HG02870 (cell line): ENCODE results near the gene SPTBN1.
A peak's percentile ranks its signal among the peaks of the same experiment; 100 is the strongest.
"Not testable (repeated sequence)": the region's sequence is repeated elsewhere in the genome, so short reads cannot be mapped to it uniquely, and the experiment has no call there.

ENCODE experiments used
- ATAC-seq: cut with Tn5 transposase; IDR thresholded peaks from one replicate; pipeline ENCODE4 v1.9.1; 2021; ENCODE audit warnings: mild to moderate bottlenecking, moderate library complexity; ENCODE audit not compliant: unreplicated experiment

Gene SPTBN1

GRCh38 chr2:54468673-54469072, 12.5 kb downstream of the SPTBN1 start:
- no peak for ATAC-seq

GRCh38 chr2:54469484-54470053, 13.4 kb downstream of the SPTBN1 start:
- no peak for ATAC-seq

GRCh38 chr2:54470266-54470938, 14.3 kb downstream of the SPTBN1 start:
- no peak for ATAC-seq

GRCh38 chr2:54471221-54471711, 15.1 kb downstream of the SPTBN1 start:
- peak; percentile 88 for ATAC-seq

GRCh38 chr2:54473851-54474250, 17.7 kb downstream of the SPTBN1 start:
- ATAC-seq, result no peak

GRCh38 chr2:54475285-54475684, 19.2 kb downstream of the SPTBN1 start:
- ATAC-seq, result no peak

- no peak for ATAC-seq
Measured at GRCh38 chr2:54475919-54476318, 19.8 kb downstream of the SPTBN1 start.

GRCh38 chr2:54476852-54477251, 20.7 kb downstream of the SPTBN1 start:
- no peak for ATAC-seq

- no peak for ATAC-seq
Measured at GRCh38 chr2:54477896-54478295, 21.8 kb downstream of the SPTBN1 start.

GRCh38 chr2:54478899-54479298, 22.8 kb downstream of the SPTBN1 start:
- no peak for ATAC-seq

GRCh38 chr2:54479424-54479823, 23.3 kb downstream of the SPTBN1 start:
- ATAC-seq, result no peak

GRCh38 chr2:54480025-54480424, 23.9 kb downstream of the SPTBN1 start:
- ATAC-seq, result peak; percentile 71

- no peak for ATAC-seq
Measured at GRCh38 chr2:54481686-54482085, 25.6 kb downstream of the SPTBN1 start.

GRCh38 chr2:54482715-54483114, 26.6 kb downstream of the SPTBN1 start:
- no peak for ATAC-seq

- no peak for ATAC-seq
Measured at GRCh38 chr2:54483426-54483825, 27.3 kb downstream of the SPTBN1 start.

GRCh38 chr2:54485756-54486155, 29.6 kb downstream of the SPTBN1 start:
- not testable (repeated sequence) for ATAC-seq

GRCh38 chr2:54486766-54487165, 30.6 kb downstream of the SPTBN1 start:
- ATAC-seq, result no peak

- no peak for ATAC-seq
Measured at GRCh38 chr2:54490863-54491262, 34.7 kb downstream of the SPTBN1 start.

- ATAC-seq, result no peak
Measured at GRCh38 chr2:54492335-54492734, 36.2 kb downstream of the SPTBN1 start.

- ATAC-seq, result no peak
Measured at GRCh38 chr2:54494087-54494486, 38.0 kb downstream of the SPTBN1 start.

GRCh38 chr2:54496920-54497319, 40.8 kb downstream of the SPTBN1 start:
- ATAC-seq, result no peak

- ATAC-seq, result no peak
Measured at GRCh38 chr2:54497763-54498680, 41.9 kb downstream of the SPTBN1 start.
